NCI-H1417 (cell line): ENCODE measurements around the gene MYCBPAP.
A peak's percentile ranks its signal among the peaks of the same experiment; 100 is the strongest.

Source experiments
- DNase-seq, 3 experiments: peaks; one replicate each; lab custom pipeline; 2025; lab: John Stamatoyannopoulos, UW

Gene MYCBPAP

DNA sequence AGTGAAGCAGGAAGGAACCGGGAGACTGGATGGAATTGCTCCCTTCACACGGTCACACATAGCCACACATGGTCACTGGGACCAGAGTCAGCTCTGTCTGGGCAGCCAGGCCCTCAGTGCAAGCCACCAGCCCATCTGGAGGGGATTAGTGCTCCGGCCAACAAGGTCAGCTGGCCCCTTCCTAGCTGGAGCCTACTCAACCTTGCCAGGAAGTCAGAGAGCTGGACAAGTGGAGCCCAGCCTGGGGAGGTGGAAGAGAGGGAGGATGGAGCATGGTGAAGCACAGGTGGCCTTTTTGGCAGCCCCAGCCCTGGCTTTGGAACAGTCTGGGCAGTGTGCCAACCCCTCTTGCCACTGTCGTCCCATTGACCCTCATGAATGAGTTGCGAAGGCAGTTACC is 48.6 kb downstream of the MYCBPAP start:
- DNase-seq: peak in 2 of 3 experiments; percentile 18 to 28

DNA sequence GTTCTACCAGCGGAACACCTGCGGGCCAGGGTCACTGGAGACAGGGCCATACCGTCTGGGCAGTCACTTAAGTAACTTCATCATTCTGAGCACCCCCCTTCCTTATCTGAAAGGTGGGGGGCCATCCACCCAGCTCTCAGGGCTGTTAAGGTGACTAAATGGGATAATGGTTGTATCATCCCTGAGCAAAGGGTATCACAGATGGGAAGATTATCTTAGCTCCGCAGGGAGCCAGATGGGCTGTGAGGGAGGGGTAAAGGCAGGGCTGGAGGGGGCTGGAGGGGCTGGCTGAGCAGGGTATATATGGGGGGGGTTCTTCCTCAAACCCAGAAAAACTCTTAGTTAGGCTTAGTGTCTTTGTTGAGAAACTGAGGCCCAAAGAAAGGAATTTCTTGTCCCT is 49.4 kb downstream of the MYCBPAP start:
- no peak for DNase-seq

DNA sequence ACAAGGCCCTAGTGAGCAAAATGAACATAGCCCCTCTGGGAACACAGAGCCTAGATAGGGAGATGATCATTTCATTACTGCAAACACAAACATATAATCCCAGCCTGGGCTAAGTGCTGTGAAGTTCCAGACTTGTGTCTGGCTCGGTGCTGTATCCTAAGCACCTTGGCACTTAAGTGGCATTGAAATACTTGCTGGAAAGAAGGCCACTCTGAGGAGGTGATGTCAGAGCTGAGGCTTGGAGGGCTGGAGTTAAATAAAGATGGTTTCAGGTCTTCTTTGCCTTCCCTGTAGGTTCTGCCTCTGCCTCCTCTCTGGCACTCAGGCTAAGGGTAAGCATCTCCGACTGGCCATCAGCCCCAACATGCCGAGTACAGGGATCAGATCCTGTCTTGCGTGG is 49.9 kb downstream of the MYCBPAP start:
- DNase-seq: no peak

DNA sequence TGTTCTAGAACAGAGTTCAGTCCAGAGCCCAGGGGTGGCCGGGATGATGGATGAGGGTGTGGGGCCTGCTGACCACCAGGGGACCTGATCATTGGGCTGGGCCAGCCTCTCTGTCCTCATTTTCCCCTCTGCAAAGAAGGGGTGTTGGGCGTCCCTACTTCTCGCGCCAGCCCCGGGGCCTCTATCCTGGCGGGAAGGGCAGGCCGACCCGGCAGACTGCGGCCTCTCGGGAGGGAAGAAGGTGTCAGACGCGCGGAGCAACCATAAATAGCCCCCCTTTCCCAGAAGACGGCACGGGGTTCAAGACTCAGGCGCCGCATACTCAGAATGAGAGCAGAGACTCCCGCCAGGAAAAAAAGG is 50.3 kb downstream of the MYCBPAP start:
- no peak for DNase-seq

DNA sequence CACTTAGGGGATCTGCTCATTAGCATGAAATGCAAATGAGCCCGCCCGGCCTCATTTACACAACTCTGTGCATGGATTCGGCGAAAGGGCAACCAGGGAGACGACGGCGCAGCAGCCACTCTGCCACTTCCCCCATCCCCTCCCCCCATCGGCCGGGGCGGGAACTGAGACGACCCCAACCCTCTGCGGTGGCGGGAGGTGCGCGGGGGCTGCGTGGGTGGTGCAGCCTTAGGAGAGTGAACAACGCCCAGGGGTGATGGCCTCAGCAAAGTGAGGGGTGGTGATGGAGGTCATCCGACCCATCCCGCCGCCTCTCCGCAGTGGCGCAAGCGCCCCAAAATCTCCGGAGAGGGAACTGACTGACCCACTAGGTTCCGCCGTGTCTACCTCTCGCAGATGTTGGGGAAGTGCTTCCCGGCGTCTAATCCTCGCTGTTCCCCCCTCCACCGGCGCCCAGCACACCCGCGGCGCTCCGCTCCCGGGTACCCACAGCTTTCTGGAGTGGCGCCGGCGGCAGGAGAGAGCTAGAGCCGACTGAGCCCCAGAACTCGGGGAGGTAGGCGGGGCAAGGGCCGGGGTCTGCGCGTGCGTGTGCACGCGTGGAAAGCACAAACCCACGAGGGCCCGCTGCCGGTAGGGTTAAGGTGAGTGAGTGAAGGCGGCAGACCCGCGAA is 50.8 kb downstream of the MYCBPAP start:
- DNase-seq: no peak

DNA sequence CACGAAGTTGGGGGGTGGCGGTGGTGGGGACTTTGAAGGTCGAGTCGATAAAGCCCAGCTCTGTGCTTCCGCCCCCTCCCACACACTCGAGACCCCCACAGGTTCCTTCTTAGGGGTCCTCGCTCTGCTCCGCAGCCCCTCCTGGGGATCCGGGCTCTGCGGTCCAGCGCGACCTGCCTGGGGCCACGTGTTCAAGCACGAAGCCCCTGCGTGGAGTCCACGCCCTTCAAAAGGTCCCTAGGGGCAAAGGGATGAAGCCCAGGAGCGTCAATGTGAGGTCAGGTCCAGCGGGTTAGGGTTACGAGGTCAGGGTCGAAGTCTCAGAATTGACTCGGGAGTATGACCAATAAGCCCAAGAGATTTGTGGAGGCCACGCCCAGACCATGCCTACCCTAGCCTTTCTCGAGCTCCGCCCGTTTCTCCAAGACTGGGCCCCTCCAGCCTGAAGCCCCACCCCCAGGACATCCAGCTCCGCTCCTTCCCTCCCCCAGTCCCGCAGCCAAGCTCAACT is 51.5 kb downstream of the MYCBPAP start:
- no peak for DNase-seq

DNA sequence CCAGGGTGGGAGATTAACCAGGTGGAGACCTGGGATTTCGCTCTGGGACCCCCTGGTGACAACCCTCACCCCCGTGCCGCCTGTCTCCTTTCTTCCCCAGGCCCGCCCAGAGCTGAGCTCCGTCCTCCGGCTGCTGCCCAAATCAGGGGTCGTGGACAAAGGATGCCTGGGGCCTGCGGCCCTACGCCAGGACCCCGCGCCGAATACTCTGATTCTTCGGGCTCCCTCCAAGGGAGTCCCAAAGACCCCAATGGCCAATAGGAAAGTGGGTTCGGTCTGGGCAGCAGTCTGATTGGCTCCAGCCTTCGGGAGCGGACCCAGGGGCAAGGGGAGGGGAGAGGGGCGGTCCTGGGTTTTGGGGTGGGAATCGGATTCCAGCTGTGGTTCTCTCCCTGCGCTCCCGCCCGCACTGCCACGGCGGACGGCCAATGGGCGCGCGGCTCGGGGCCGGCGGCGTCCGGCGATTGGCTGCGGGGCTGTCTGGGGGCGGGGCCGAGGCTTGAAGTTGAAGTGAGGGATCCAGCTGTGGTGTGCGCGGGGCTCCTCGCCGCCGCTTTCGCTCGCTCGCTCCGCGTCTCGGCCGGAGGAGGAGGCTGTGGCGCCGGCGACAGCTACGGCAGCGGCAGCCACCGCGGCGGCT is 52.1 kb downstream of the MYCBPAP start, which contains the start of gene CACNA1G:
Gene CACNA1G (plus strand): TSS at position 531 of the 640 bp plus-strand sequence. CDS start 745 bp downstream, outside the sequence.
- DNase-seq: peak; percentile 77 to 87 (median 80)

DNA sequence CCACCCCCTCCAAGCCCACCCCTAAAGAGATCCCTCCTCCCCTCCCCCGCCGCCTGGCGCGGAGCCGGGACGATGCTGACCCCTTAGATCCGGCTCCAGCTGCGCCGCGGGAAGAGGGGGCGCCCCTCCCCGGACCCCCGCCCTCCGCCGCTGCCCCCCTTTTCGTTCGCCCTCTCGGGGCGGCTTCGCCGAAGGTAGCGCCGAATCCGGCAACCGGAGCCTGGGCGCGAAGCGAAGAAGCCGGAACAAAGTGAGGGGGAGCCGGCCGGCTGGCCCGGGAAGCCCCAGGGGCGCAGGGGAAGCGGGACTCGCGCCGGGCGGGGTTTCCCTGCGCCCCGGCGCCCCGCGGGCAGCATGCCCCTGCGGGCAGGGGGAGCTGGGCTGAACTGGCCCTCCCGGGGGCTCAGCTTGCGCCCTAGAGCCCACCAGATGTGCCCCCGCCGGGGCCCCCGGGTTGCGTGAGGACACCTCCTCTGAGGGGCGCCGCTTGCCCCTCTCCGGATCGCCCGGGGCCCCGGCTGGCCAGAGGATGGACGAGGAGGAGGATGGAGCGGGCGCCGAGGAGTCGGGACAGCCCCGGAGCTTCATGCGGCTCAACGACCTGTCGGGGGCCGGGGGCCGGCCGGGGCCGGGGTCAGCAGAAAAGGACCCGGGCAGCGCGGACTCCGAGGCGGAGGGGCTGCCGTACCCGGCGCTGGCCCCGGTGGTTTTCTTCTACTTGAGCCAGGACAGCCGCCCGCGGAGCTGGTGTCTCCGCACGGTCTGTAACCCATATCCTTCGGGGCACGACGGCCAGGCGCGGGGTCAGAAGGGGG is 52.9 kb downstream of the MYCBPAP start:
- peak in 2 of 3 experiments; percentile 24 to 47 for DNase-seq

DNA sequence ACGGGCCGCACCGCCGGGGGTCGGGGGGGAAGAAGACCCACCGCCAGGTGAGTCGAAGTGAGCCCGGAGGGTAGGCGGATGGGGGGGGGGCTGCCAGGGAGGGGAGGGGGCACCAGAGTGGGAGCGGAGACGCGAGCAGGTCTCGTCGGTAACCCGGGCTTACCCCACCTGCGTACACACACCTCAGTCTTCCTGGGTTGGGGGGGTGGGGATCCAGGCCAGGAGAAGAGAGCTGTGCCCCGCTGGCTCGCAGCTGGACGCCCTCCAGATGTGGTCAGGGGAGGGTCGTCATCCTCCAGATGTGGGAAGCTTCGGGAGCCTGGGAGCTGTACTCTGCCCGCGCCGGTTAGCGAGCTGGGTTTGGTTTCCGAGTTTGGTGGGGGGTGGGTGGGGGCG is 53.5 kb downstream of the MYCBPAP start:
- DNase-seq: no peak

DNA sequence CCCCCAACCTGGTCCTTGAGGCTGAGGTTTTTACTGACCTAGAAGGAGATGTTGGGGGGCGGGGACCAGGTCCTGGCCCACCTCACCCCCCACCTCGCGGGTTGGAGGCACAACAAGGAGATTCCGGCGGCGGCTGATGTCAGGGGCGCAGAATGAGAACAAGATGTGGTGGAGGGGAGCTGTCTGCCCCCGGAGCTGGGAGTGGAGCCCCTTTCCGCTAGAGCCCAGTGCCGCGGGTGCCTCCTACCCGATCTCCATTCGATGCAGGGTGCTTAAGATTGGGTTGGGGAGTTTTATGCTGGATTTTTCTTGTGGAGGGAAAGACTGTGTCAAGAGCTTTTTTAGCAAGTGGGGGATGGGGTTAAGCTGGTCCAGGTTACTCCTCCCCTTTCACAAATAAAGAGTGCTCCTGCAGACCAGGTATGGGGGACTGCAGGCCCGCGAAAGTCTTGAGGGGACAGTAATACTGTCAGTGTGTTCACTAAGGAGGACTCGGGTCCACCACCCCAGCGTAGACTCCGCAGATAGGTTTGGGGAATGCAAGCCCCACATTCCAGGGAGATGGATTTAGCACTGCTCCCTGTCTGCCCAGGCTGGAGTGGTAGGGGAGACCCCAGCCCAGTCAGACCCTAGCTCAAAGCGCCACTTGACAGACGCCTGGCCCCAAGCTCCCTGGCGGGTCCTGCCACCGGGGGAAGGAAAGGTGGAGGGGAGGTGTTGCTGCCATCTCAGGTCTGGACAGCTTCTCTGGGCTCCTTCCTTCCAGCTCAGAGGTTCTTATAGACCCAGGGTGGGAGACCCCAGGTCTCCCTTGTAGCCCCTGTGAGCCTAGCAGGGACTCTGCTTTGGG is 54.2 kb downstream of the MYCBPAP start:
- DNase-seq: peak in 1 of 3 experiments; percentile 37

DNA sequence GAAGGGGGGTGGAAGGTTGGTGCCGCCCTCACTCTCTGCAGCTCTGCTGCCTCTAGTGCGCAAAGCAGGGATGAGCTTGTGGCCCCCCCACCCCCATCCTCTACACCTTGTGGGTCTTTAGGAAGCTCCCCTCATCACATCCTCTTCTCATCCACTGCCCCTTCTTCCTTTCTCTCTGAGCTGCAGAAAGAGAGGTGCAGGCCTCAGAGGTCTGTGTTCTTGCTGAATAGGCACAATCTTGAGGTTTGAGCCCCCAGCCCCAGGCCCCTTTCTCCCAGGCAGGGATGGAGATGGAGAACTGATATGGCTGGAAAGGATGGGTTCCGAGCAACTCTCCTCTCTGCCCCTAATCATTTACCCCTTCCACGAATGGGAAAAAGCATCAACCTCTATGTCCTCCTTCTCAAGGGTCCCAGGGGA is 54.9 kb downstream of the MYCBPAP start:
- no peak for DNase-seq

DNA sequence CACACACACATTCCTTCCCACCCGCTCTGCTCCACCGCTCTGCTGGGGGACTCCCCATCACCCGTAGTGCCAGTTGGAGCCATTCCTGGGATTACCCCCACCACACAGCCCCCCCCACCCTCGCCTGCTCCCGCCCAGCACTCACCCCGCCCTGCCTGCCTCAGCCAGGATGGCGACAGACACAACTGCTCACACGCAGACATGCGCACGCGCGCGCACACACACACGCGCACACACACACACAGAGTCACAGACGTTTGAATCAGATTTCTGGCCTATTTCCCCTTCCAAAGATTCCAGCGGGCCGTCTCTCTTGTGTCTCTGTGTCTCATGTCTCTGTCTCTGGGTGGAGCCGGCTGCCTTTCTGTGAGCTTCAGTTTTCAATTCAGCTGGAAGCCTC is 56.7 kb downstream of the MYCBPAP start:
- peak in 2 of 3 experiments; percentile 6 to 24 for DNase-seq

DNA sequence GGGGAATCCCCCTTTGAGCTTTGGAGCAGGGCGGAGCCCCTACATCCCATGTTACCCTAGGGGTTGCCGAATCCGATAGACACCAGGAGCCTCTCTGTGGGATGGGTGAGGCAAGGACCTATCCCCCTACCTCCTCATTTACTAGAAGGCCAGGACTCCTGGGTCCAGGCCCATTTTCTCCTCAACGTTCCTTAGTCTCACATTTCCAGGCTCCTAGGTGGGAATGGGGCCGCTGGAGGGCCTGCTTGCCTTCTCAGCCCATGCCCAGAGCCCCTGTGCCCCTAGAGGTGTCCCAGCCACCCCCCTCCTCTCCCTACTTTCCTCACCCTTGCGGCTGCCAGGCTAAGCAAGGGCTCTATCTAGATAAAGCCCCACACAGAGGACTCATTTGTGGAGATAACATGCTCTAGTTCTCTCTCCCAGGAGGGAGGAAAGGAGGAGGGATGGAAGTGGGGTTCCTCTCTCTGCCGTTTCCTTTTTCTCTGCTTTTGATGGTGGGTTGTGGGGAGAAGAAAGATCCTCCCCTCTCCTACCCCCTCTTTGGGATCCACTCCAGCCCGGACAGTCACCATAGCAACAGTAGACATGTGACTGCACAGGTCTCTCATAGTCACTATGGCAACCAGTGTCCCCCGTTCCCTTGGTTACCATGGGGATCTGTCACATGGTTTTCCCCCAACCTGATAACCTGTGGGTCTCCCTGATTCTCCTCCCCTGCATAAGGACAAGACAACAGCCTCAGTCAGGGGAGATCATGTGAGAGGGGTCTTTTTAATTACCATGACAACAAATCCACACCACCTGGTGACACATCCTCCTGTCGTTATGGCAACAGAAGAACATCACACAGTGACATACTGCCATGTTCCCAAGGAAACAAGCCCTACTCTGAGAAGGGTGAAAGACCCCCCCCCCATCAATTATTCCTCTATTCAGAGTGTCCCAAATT is 57.4 kb downstream of the MYCBPAP start:
- DNase-seq: peak; percentile 32 to 92 (median 78)

DNA sequence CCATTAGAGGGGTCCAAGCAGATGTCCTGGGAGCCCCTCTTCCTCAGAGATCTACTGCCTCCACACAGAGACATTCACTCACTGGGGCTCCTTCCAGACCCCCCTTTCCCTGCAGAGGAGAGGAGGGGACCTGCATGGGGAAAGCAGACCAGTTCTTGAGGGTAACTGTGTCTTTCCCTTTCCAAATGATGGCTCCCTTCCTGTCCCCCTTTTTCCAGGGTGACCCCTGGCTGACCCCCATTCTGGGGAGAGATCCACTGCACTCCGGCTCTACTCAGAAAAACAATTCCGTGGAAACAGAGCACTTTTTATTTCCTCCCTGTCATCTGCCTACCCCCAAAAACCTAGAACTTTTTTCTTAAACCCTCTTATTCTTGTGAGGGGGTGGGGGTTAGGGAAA is 58.6 kb downstream of the MYCBPAP start:
- no peak for DNase-seq

DNA sequence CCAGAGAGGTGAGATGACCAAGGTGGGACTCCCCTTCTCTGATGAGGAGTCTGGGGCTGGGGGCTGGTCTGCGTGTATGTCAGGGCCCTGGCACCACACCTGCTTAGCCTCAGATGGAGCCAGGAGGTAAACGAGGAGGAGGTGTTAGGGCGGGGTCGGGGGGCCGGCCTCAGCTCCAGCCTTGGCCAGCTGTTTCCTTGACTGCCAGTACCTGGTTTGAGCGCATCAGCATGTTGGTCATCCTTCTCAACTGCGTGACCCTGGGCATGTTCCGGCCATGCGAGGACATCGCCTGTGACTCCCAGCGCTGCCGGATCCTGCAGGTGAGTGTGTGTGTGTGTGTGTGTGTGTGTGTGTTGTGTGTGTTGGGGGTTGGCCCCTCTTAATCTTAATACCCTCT is 60.4 kb downstream of the MYCBPAP start:
- DNase-seq: no peak

DNA sequence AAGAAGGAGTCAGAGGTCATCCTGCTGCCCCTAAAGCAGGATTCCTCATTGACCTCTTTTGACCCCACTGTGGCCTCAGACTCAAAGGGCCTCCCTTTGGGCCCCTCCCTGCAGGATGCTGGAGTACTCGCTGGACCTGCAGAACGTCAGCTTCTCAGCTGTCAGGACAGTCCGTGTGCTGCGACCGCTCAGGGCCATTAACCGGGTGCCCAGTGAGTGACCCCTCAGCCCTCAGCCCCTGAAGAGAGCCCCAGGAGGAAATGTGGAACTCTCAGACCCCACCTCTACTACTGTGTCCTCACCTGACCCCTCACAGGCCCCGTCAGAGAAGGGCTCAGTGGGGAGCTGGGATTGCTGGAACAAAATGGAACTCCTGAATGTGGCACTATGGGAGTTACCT is 61.4 kb downstream of the MYCBPAP start:
- no peak for DNase-seq

DNA sequence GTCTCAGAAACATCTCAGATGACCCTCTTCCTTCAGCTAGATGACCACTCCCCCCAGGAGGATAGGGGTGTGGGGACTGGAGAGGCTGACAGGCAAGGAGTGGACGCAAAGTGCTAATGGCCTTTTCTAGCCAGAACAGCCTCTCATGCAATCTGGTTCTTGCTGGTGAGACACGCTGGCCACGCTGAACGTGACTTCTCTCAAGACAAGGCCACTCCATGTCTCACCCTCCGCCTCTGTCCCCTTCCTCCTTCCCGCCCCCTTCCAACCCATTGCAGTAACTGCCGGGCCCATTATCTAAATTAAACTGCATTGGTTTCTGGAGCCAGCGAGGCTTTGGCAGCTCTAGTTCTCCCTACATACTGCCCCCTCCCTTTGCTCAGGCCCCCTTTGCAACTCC is 61.8 kb downstream of the MYCBPAP start:
- no peak for DNase-seq

DNA sequence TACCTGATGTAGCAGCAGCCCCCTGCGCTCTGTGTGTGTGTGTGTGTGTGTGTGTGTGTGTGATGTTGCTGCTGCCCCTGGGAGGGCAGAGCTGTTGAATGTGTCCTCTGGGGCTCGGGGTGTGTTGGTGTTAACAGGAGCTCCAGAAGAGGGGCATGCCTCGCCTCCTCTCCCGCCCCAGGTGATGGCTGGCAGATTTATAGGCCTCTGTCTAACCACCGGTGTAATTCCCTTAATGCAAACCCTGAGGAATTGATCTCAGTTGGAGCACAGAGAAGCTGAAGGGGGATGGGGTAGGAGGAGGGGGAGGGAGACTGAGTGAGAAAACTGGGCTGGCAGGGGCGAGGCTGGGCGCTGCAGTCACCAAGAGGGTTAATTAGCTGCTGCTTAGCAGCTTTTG is 62.3 kb downstream of the MYCBPAP start:
- peak; percentile 55 to 84 (median 61) for DNase-seq

DNA sequence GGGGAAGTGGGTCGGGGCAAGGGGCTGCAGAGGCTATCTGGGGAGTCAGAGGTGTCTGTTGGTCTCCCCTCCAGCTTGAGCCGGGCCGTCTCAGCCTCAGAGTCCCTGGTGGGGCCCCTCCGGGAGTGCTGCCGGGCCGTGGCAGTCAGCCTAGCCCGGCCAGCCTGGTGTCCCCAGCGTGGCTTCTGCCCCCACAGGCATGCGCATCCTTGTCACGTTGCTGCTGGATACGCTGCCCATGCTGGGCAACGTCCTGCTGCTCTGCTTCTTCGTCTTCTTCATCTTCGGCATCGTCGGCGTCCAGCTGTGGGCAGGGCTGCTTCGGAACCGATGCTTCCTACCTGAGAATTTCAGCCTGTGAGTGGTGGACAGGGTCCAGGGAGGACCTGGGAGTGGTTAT is 63.4 kb downstream of the MYCBPAP start:
- no peak for DNase-seq

DNA sequence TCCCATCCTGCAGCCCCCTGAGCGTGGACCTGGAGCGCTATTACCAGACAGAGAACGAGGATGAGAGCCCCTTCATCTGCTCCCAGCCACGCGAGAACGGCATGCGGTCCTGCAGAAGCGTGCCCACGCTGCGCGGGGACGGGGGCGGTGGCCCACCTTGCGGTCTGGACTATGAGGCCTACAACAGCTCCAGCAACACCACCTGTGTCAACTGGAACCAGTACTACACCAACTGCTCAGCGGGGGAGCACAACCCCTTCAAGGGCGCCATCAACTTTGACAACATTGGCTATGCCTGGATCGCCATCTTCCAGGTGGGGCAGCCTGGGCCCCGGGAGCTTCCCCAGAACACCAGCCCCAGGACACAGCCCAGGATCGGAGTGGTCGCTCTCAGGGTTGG is 64.3 kb downstream of the MYCBPAP start:
- DNase-seq: no peak
